ENCODE data around the gene RPL39. TPM values are rescaled to one million over a fixed set of nuclear protein-coding genes. Genes with fewer than 3 reads are reported as not detected.

RPL39 gene
- polyA plus RNA-seq, 3 donors: 1,908 to 2,198 (median 1,931) TPM

DNA sequence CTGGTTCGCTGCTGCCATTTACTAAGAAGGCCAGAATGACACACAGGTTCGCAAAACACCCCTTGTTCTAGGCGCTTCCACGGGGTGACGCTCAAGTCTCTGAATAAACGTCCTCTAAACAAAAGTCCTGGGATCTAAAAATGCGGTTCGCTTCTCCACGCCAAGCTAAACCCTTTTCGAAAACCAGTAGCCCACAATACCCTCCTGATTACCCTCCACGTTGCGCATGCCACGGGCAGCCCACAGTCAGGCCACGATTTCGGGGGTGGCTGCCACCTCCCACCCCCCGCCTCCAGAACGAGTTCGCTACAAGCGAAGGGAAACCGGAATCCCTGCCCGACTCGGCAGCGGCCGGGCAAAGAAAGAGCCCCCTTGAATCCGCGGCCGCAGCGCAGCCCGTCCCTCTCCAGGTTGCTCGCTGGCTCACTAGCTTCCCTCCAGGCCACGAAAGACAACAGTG is 423 bp downstream of the RPL39 start:
- WGBS (ENCODE audit: insufficient coverage): 0% methylated on average over 11 of the region's 31 CpGs
- peaks cover 31% of the 10 kb centered on the region for H3K4me1 Mint-ChIP-seq
- intact Hi-C loops (cut with micrococcal nuclease): loop anchor here in 1 of 2 donors (10.0 kb wide), 1 partner anchor 84 kb away; the partner anchor contains the start of genes NDUFA1 and RNF113A
- H3K4me3 Mint-ChIP-seq: peak overlapping the region; percentile 91 to 92
- Histone ChIP-seq H3K79me2 (ENCODE audit: insufficient read depth, low read length) (peaks cover 47% of the 10 kb centered on the region), H3K9ac (ENCODE audit: insufficient read depth, low read length, poor library complexity, severe bottlenecking) (peak overlapping the region; percentile 87), H4K20me1 (ENCODE audit: insufficient read depth, low read length) (peaks cover 38% of the 10 kb centered on the region), H3K4me3 (replicated peaks in 1 of 3; ENCODE audit: low read depth in 2 of 3, low read length in 3 of 3) (peak overlapping the region; percentile 58 to 97 (median 88)), H3K4me2 (replicated peaks; ENCODE audit: extremely low read depth, low read length, poor library complexity, severe bottlenecking) (peak overlapping the region; percentile 64), H3K9me3 (replicated peaks in 1 of 2; ENCODE audit: control insufficient read depth in 1 of 2, insufficient read depth in 1 of 2, low read length in 2 of 2) (no peaks in the 10 kb centered on the region), H3K27me3 (ENCODE audit: control insufficient read depth in 2 of 2, insufficient read depth in 2 of 2, low read length in 2 of 2) (no peaks in the 10 kb centered on the region), H3K27ac (ENCODE audit: low read depth in 1 of 2, low read length in 2 of 2) (peak overlapping the region; percentile 87 to 100), H3K36me3 (replicated peaks in 1 of 2; ENCODE audit: control insufficient read depth in 1 of 2, insufficient read depth in 2 of 2, low read length in 2 of 2) (peaks cover 21 to 29% of the 10 kb centered on the region in 2 donors), H3K4me1 (ENCODE audit: control insufficient read depth in 1 of 2, insufficient read depth in 2 of 2, low read length in 2 of 2) (peaks cover 27 to 32% of the 10 kb centered on the region in 2 donors), H2AFZ (ENCODE audit: insufficient read depth, low read depth, low read length, poor library complexity, severe bottlenecking) (peak overlapping the region; percentile 54)
- DNase-seq: peak; percentile 20 to 51 (median 32)
- H3K36me3 Mint-ChIP-seq: peaks cover 17 to 29% of the 10 kb centered on the region in 2 donors
- TF ChIP-seq, protein P1, sequence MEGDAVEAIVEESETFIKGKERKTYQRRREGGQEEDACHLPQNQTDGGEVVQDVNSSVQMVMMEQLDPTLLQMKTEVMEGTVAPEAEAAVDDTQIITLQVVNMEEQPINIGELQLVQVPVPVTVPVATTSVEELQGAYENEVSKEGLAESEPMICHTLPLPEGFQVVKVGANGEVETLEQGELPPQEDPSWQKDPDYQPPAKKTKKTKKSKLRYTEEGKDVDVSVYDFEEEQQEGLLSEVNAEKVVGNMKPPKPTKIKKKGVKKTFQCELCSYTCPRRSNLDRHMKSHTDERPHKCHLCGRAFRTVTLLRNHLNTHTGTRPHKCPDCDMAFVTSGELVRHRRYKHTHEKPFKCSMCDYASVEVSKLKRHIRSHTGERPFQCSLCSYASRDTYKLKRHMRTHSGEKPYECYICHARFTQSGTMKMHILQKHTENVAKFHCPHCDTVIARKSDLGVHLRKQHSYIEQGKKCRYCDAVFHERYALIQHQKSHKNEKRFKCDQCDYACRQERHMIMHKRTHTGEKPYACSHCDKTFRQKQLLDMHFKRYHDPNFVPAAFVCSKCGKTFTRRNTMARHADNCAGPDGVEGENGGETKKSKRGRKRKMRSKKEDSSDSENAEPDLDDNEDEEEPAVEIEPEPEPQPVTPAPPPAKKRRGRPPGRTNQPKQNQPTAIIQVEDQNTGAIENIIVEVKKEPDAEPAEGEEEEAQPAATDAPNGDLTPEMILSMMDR (IDR thresholded peaks at IDR 0.05): no peak
- H3K27me3 Mint-ChIP-seq (ENCODE audit: low read depth in 3 of 3): peaks cover 0 to 16% (median 1%) of the 10 kb centered on the region in 3 donors
- peaks cover 0 to 9% (median 3%) of the 10 kb centered on the region in 7 donors for H3K9me3 Mint-ChIP-seq
- H3K27ac Mint-ChIP-seq: peak overlapping the region; percentile 95 to 98 (median 96)

DNA sequence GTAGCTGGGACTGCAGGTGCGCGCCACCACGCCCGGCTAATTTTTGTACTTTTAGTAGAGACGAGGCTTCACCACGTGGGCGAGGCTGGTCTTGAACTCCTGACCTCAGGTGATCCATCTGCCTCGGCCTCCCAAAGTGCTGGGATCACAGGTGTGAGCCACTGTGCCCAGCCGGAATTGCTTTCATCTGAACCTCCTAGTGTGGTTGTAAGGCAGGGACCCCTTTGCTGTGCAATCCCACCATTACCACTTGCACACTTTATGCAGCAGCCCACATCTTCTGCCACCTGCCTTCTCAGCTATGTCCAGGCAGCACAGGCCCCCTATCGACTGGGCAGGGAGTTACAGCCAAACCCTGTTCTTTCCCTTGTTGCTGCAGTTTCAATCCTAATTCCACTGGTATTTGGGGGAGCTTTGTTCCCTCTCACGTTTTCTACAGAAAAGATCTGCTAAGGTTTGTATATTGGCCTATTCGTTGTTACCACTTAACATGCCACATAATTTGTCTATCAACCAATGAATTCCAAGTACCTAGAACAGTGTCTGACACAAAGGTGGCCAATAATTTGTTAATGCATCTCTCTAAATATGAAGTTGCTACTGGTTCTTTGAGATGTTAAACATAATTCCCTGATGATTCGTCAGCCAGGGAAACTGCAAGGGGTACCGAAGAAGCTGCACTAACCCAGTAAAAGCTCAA is 6.5 kb downstream of the RPL39 start:
- Histone ChIP-seq H3K9me3 (replicated peaks in 1 of 2; ENCODE audit: control insufficient read depth in 1 of 2, insufficient read depth in 1 of 2, low read length in 2 of 2) (no peaks in the 10 kb centered on the region), H3K9ac (ENCODE audit: insufficient read depth, low read length, poor library complexity, severe bottlenecking) (no peak overlapping the region), H3K36me3 (replicated peaks in 1 of 2; ENCODE audit: control insufficient read depth in 1 of 2, insufficient read depth in 2 of 2, low read length in 2 of 2) (peaks cover 25 to 53% of the 10 kb centered on the region in 2 donors), H2AFZ (ENCODE audit: insufficient read depth, low read depth, low read length, poor library complexity, severe bottlenecking) (no peak overlapping the region), H3K79me2 (ENCODE audit: insufficient read depth, low read length) (peaks cover 61% of the 10 kb centered on the region), H4K20me1 (ENCODE audit: insufficient read depth, low read length) (peaks cover 46% of the 10 kb centered on the region), H3K4me2 (replicated peaks; ENCODE audit: extremely low read depth, low read length, poor library complexity, severe bottlenecking) (no peak overlapping the region), H3K4me3 (replicated peaks in 1 of 3; ENCODE audit: low read depth in 2 of 3, low read length in 3 of 3) (no peak overlapping the region), H3K27ac (ENCODE audit: low read depth in 1 of 2, low read length in 2 of 2) (no peak overlapping the region), H3K4me1 (ENCODE audit: control insufficient read depth in 1 of 2, insufficient read depth in 2 of 2, low read length in 2 of 2) (peaks cover 41 to 46% of the 10 kb centered on the region in 2 donors), H3K27me3 (ENCODE audit: control insufficient read depth in 2 of 2, insufficient read depth in 2 of 2, low read length in 2 of 2) (no peaks in the 10 kb centered on the region)
- H3K4me3 Mint-ChIP-seq: no peak overlapping the region
- DNase-seq: peak in 2 of 3 donors; percentile 28 to 44
- no CpG with 5 or more reads among the region's 14 CpGs for WGBS (ENCODE audit: insufficient coverage)
- peaks cover 0 to 2% (median 0%) of the 10 kb centered on the region in 7 donors for H3K9me3 Mint-ChIP-seq
- TF ChIP-seq, protein P1 (IDR thresholded peaks at IDR 0.05): peak; percentile 63
- intact Hi-C loops (cut with micrococcal nuclease): no loop called here
- peaks cover 26 to 42% of the 10 kb centered on the region in 2 donors for H3K36me3 Mint-ChIP-seq
- peaks cover 42% of the 10 kb centered on the region for H3K4me1 Mint-ChIP-seq
- H3K27me3 Mint-ChIP-seq (ENCODE audit: low read depth in 3 of 3): peaks cover 0 to 11% (median 0%) of the 10 kb centered on the region in 3 donors
- peak overlapping the region in 3 of 7 donors; percentile 32 to 37 (median 35) for H3K27ac Mint-ChIP-seq
